HG03432 (cell line): ENCODE data around the gene NAV2.

Experiments
- ATAC-seq: cut with Tn5 transposase; IDR thresholded peaks from one replicate; pipeline ENCODE4 v1.9.1; 2021; ENCODE audit warnings: mild to moderate bottlenecking, moderate library complexity; ENCODE audit not compliant: unreplicated experiment

Gene NAV2

GRCh38 chr11:19712281-19713195 is at the start of gene NAV2:
TSS of gene NAV2 (plus strand) at chr11:19712837. CDS start at chr11:19713696, 859 bp downstream.
- peak; percentile 99 for ATAC-seq

GRCh38 chr11:19663206-19663605 is 49.4 kb upstream of the NAV2 start:
- ATAC-seq, result no peak

GRCh38 chr11:19664886-19665548 is 47.6 kb upstream of the NAV2 start:
- no peak for ATAC-seq

- ATAC-seq, result no peak
Observed at GRCh38 chr11:19666951-19667350, 45.7 kb upstream of the NAV2 start.

GRCh38 chr11:19669511-19669910 is 43.1 kb upstream of the NAV2 start:
- no peak for ATAC-seq

GRCh38 chr11:19670030-19670791 is 42.4 kb upstream of the NAV2 start:
- ATAC-seq, result no peak

GRCh38 chr11:19672586-19673206 is 39.9 kb upstream of the NAV2 start:
- no peak for ATAC-seq

GRCh38 chr11:19673924-19674729 is 38.5 kb upstream of the NAV2 start:
- no peak for ATAC-seq

GRCh38 chr11:19674836-19675235 is 37.8 kb upstream of the NAV2 start:
- no peak for ATAC-seq

- ATAC-seq, result no peak
Observed at GRCh38 chr11:19675397-19675796, 37.2 kb upstream of the NAV2 start.

GRCh38 chr11:19676475-19677380 is 35.9 kb upstream of the NAV2 start:
- no peak for ATAC-seq

GRCh38 chr11:19677381-19678080 is 35.1 kb upstream of the NAV2 start:
- no peak for ATAC-seq

GRCh38 chr11:19679952-19680828 is 32.4 kb upstream of the NAV2 start:
- no peak for ATAC-seq

- ATAC-seq, result no peak
Observed at GRCh38 chr11:19680829-19681368, 31.7 kb upstream of the NAV2 start.

- no peak for ATAC-seq
Observed at GRCh38 chr11:19683141-19683805, 29.4 kb upstream of the NAV2 start.

GRCh38 chr11:19683862-19684491 is 28.7 kb upstream of the NAV2 start:
- ATAC-seq, result no peak
